ENCODE measurements around the gene RNF32. TPM values are rescaled to one million over a fixed set of nuclear protein-coding genes. Genes with fewer than 3 reads are reported as not detected.
"Not testable (repeated sequence)": the region's sequence is repeated elsewhere in the genome, so short reads cannot be mapped to it uniquely, and the experiment has no call there.

Gene RNF32
- total RNA-seq, 1 experiment from 2014 or later = 1.3 TPM

DNA sequence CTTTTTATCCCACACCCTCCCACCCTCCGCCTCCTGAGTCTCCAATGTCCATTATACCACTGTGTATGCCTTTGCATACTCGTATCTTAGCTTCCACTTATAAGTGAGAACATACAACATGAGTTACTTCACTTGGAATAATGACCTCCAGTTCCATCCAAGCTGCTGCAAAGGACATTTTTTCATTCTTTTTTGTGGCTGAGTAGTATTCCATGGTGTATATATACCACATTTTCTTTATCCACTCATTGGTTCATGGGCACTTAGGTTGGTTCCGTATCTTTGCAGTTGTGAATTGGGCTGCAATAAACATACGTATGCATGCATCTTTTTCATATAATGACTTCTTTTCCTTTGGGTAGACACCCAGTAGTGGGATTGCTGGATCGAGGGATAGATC is 6.8 kb downstream of the RNF32 start:
- H3K27me3 ChIP-seq (ENCODE audit: low read length); DNase-seq; H3K4me3 ChIP-seq (ENCODE audit: low read length); H4K20me1 ChIP-seq (ENCODE audit: insufficient read depth, low read depth, low read length); H3K36me3 ChIP-seq (ENCODE audit: insufficient read depth, low read length); H3K9me3 ChIP-seq (ENCODE audit: low read length); H3K4me1 ChIP-seq (ENCODE audit: low read length); H3K9me2 ChIP-seq (replicated peaks; ENCODE audit: insufficient read depth, low read length); H3K9ac ChIP-seq (ENCODE audit: low read length); H3K4me2 ChIP-seq (ENCODE audit: low read depth, low read length, poor library complexity, severe bottlenecking); H2AFZ ChIP-seq (ENCODE audit: low read length); H3K79me2 ChIP-seq (ENCODE audit: low read length); H3K27ac ChIP-seq (ENCODE audit: low read length): not testable (repeated sequence)

DNA sequence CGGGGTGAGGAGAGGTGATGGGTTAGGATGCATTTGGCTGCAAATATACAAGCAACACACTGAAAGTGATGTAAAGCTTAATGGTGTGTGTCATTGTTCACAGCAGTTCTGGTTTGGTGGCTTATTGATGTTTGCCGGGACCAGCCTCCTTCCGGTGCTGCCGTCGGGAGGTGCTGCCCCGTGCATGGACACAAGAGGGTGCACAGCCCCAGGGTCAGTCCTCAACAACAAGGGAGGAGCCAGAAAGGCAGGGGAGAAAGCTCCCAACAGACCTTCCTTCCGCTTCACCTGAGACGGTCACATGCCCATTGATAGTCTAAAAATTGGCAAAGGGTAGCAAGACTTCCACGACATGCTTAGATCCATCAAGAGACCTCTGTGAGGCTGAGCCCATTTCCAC is 9.5 kb downstream of the RNF32 start:
- no peak overlapping the region for H3K27ac ChIP-seq (ENCODE audit: low read length)
- no peaks in the 10 kb centered on the region for H3K9me2 ChIP-seq (replicated peaks; ENCODE audit: insufficient read depth, low read length)
- H3K36me3 ChIP-seq (ENCODE audit: insufficient read depth, low read length) = no peaks in the 10 kb centered on the region
- DNase-seq = no peak
- no peaks in the 10 kb centered on the region for H3K27me3 ChIP-seq (ENCODE audit: low read length)
- no peaks in the 10 kb centered on the region for H3K9me3 ChIP-seq (ENCODE audit: low read length)
- H3K9ac ChIP-seq (ENCODE audit: low read length) = no peak overlapping the region
- no peak overlapping the region for H3K4me2 ChIP-seq (ENCODE audit: low read depth, low read length, poor library complexity, severe bottlenecking)
- no peaks in the 10 kb centered on the region for H3K4me1 ChIP-seq (ENCODE audit: low read length)
- H3K4me3 ChIP-seq (ENCODE audit: low read length) = no peak overlapping the region
- no peak overlapping the region for H2AFZ ChIP-seq (ENCODE audit: low read length)
- H3K79me2 ChIP-seq (ENCODE audit: low read length) = no peaks in the 10 kb centered on the region
- no peaks in the 10 kb centered on the region for H4K20me1 ChIP-seq (ENCODE audit: insufficient read depth, low read depth, low read length)

DNA sequence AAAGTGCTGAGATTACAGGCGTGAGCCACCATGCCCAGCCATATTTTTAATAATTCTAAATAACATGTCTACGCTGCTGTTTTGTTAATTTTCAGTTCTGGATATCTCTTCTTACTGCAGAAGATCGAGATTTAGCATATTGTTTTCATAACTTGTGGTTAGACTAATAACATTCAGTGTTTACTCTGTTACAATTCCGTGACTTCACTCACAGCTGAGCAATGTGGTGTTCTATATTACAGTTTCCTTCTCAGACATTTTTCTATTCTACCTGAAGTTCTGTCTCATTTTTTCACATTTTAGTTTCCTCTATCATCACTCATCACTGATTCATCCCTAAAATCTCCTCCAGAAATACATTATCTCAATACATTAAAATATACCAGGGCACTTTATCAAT is 10.9 kb downstream of the RNF32 start:
- Histone ChIP-seq H3K36me3 (ENCODE audit: insufficient read depth, low read length) (no peaks in the 10 kb centered on the region), H3K9me2 (replicated peaks; ENCODE audit: insufficient read depth, low read length) (no peaks in the 10 kb centered on the region), H3K27me3 (ENCODE audit: low read length) (no peaks in the 10 kb centered on the region), H3K4me2 (ENCODE audit: low read depth, low read length, poor library complexity, severe bottlenecking) (no peak overlapping the region), H4K20me1 (ENCODE audit: insufficient read depth, low read depth, low read length) (no peaks in the 10 kb centered on the region), H2AFZ (ENCODE audit: low read length) (no peak overlapping the region), H3K4me1 (ENCODE audit: low read length) (no peaks in the 10 kb centered on the region), H3K9me3 (ENCODE audit: low read length) (no peaks in the 10 kb centered on the region), H3K79me2 (ENCODE audit: low read length) (no peaks in the 10 kb centered on the region), H3K4me3 (ENCODE audit: low read length) (no peak overlapping the region), H3K27ac (ENCODE audit: low read length) (no peak overlapping the region), H3K9ac (ENCODE audit: low read length) (no peak overlapping the region)
- no peak for DNase-seq

DNA sequence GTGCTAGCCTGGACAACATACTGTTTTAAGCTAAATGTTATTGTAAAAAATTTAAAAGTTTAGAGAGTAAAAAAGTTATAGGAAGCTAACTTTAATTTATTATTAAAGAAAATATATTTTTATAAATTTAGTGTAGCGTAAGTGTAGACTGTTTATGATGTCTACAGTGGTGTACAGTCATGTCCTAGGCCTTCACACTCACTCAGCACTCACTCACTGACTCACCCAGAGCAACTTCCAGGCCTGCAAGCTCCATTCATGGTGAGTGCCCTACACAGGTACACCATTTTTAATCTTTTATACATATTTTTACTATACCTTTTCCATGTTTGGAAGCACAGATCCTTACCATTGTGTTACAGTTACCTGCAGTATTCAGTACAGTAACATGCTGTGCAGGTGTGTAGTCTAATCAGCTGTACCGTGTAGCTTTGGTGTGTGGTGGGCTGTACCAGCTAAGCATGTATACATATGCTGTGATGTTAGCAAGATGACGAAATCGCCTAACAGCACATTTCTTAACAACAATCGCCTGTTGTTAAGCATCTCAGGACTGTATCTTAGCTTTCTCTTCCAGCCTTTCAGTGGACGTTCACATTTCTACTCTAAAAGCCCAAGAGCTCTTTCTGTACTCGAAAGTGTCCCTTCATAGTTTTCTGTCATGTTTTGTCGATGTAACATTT is 12.5 kb downstream of the RNF32 start:
- Histone ChIP-seq H3K4me2 (ENCODE audit: low read depth, low read length, poor library complexity, severe bottlenecking) (no peak overlapping the region), H3K9me3 (ENCODE audit: low read length) (no peaks in the 10 kb centered on the region), H3K4me1 (ENCODE audit: low read length) (no peaks in the 10 kb centered on the region), H4K20me1 (ENCODE audit: insufficient read depth, low read depth, low read length) (no peaks in the 10 kb centered on the region), H3K27me3 (ENCODE audit: low read length) (no peaks in the 10 kb centered on the region), H3K4me3 (ENCODE audit: low read length) (no peak overlapping the region), H2AFZ (ENCODE audit: low read length) (no peak overlapping the region), H3K79me2 (ENCODE audit: low read length) (no peaks in the 10 kb centered on the region), H3K9ac (ENCODE audit: low read length) (no peak overlapping the region), H3K9me2 (replicated peaks; ENCODE audit: insufficient read depth, low read length) (no peaks in the 10 kb centered on the region), H3K36me3 (ENCODE audit: insufficient read depth, low read length) (no peaks in the 10 kb centered on the region), H3K27ac (ENCODE audit: low read length) (no peak overlapping the region)
- DNase-seq = no peak

DNA sequence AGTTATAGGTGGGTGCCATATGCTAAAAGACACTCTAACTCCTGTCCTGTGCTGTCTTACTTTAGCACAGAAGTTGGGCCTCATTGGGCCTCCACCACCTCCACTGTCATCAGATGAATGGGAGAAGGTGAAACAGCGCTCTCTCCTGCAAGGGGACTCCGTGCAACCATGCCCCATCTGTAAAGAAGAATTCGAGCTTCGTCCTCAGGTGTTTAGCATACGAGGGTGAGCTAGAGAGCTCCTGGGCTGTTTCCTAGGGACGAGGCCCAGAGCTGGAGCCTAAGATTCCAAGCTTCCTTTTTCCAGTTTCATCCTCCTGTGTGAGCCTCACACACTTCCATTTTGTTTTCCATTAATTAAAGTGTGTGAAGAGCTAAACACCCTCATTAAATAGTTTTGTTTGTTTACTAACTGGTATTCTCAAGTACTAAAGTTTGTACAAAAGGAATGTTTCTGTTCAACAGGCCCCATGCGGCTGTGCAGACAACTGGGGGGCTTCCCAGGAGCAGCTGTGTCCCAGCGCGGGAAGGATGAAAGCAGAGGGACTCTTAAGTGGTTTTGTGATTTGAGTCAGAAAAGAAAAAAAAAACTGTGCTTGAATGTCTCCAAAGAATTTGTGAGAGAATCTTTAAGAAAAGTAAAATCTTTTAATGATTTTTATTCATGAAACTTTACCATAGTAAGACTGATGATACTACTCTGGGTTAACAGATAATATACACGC is 14.1 kb downstream of the RNF32 start:
- H3K4me2 ChIP-seq (ENCODE audit: low read depth, low read length, poor library complexity, severe bottlenecking) = no peak overlapping the region
- no peak overlapping the region for H2AFZ ChIP-seq (ENCODE audit: low read length)

DNA sequence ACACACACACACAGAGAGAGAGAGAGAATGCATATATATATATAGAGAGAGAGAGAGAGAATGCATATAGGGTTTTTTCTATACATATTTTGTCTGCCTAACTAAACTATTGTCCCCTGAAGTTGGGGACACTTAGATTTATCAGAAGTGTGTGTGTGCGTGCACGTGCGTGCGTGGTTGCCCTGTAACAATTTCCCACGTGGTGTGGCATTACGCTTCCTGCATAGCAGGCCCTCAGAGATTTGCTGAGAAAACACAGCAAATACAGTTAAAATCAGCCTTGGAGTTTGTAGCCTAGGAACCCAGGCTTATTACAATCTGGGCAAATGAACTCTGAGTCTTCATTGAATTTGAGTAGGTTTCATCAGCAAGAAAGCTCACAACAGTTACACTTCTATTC is 14.7 kb downstream of the RNF32 start:
- Histone ChIP-seq H3K9me2 (replicated peaks; ENCODE audit: insufficient read depth, low read length) (no peaks in the 10 kb centered on the region), H3K79me2 (ENCODE audit: low read length) (no peaks in the 10 kb centered on the region), H3K36me3 (ENCODE audit: insufficient read depth, low read length) (no peaks in the 10 kb centered on the region), H3K27ac (ENCODE audit: low read length) (no peak overlapping the region), H3K4me3 (ENCODE audit: low read length) (no peak overlapping the region), H3K27me3 (ENCODE audit: low read length) (no peaks in the 10 kb centered on the region), H3K4me2 (ENCODE audit: low read depth, low read length, poor library complexity, severe bottlenecking) (no peak overlapping the region), H3K9me3 (ENCODE audit: low read length) (no peaks in the 10 kb centered on the region), H4K20me1 (ENCODE audit: insufficient read depth, low read depth, low read length) (no peaks in the 10 kb centered on the region), H3K9ac (ENCODE audit: low read length) (no peak overlapping the region), H2AFZ (ENCODE audit: low read length) (no peak overlapping the region), H3K4me1 (ENCODE audit: low read length) (no peaks in the 10 kb centered on the region)
- no peak for DNase-seq

More for the DNA sequence above, 14.1 kb downstream of the RNF32 start:
- Histone ChIP-seq H3K27me3 (ENCODE audit: low read length) (no peaks in the 10 kb centered on the region), H3K9me2 (replicated peaks; ENCODE audit: insufficient read depth, low read length) (no peaks in the 10 kb centered on the region), H3K9ac (ENCODE audit: low read length) (no peak overlapping the region), H3K9me3 (ENCODE audit: low read length) (no peaks in the 10 kb centered on the region), H4K20me1 (ENCODE audit: insufficient read depth, low read depth, low read length) (no peaks in the 10 kb centered on the region), H3K4me1 (ENCODE audit: low read length) (no peaks in the 10 kb centered on the region), H3K79me2 (ENCODE audit: low read length) (no peaks in the 10 kb centered on the region), H3K4me3 (ENCODE audit: low read length) (no peak overlapping the region), H3K36me3 (ENCODE audit: insufficient read depth, low read length) (no peaks in the 10 kb centered on the region), H3K27ac (ENCODE audit: low read length) (no peak overlapping the region)
- no peak for DNase-seq

DNA sequence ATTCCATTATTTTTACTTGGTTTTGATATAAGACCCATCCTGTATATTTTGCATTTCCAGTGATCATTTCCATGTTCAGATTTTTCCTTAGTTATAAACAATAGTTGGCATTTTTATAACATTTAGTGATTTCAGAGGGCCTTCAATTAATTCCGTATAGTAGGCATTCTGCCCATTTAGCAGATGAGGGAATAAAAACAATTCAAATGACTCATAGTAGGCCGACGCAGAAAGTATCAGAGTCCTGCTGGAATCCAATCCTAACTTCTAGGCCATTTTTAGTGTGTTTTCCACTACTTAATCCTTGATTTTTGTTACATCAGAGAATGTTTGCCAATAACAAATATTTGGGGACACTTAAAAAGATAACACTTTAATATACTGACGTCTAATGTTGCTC is 15.4 kb downstream of the RNF32 start:
- no peaks in the 10 kb centered on the region for H3K4me1 ChIP-seq (ENCODE audit: low read length)
- no peak overlapping the region for H2AFZ ChIP-seq (ENCODE audit: low read length)
- DNase-seq = no peak
- H4K20me1 ChIP-seq (ENCODE audit: insufficient read depth, low read depth, low read length) = no peaks in the 10 kb centered on the region
- no peaks in the 10 kb centered on the region for H3K27me3 ChIP-seq (ENCODE audit: low read length)
- no peak overlapping the region for H3K4me3 ChIP-seq (ENCODE audit: low read length)
- H3K9ac ChIP-seq (ENCODE audit: low read length) = no peak overlapping the region
- no peaks in the 10 kb centered on the region for H3K9me3 ChIP-seq (ENCODE audit: low read length)
- no peak overlapping the region for H3K4me2 ChIP-seq (ENCODE audit: low read depth, low read length, poor library complexity, severe bottlenecking)
- no peaks in the 10 kb centered on the region for H3K36me3 ChIP-seq (ENCODE audit: insufficient read depth, low read length)
- no peak overlapping the region for H3K27ac ChIP-seq (ENCODE audit: low read length)
- H3K79me2 ChIP-seq (ENCODE audit: low read length) = no peaks in the 10 kb centered on the region
- no peaks in the 10 kb centered on the region for H3K9me2 ChIP-seq (replicated peaks; ENCODE audit: insufficient read depth, low read length)

DNA sequence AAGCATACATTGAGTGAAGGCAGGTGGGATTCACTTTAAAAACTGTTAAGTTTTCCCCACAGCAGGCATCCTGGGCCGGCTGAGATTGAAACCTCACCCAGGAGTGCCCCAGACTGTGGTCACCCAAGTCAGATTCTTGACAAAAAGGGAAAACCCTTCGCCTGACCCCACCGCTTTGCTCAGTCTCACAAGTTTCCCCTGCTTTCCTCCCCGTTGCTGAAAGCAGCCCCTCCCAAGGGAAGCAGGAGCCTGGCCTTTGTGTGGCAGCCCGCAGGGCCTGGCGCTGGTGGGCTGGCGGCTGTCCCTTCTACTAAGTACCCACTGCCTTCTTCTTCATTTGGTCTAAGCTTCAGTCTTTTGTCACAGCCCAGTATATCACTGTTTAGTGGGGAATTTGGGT is 16.0 kb downstream of the RNF32 start:
- Histone ChIP-seq H3K4me3 (ENCODE audit: low read length) (no peak overlapping the region), H3K27ac (ENCODE audit: low read length) (no peak overlapping the region), H3K4me1 (ENCODE audit: low read length) (no peaks in the 10 kb centered on the region), H2AFZ (ENCODE audit: low read length) (no peak overlapping the region), H3K4me2 (ENCODE audit: low read depth, low read length, poor library complexity, severe bottlenecking) (no peak overlapping the region), H3K79me2 (ENCODE audit: low read length) (no peaks in the 10 kb centered on the region), H3K9me2 (replicated peaks; ENCODE audit: insufficient read depth, low read length) (no peaks in the 10 kb centered on the region), H3K9me3 (ENCODE audit: low read length) (no peaks in the 10 kb centered on the region), H3K27me3 (ENCODE audit: low read length) (no peaks in the 10 kb centered on the region), H4K20me1 (ENCODE audit: insufficient read depth, low read depth, low read length) (no peaks in the 10 kb centered on the region), H3K9ac (ENCODE audit: low read length) (no peak overlapping the region), H3K36me3 (ENCODE audit: insufficient read depth, low read length) (no peaks in the 10 kb centered on the region)
- no peak for DNase-seq

All from Karpas-422 (cell line).